Retinal pigment epithelial cell (primary cell): ENCODE data around the gene XYLT1.

Source experiments
- DNase-seq: peaks from one replicate; pipeline ENCODE4 v3.0.0-alpha.2; 2010; ENCODE audit warnings: low read depth
- H3K4me3 ChIP-seq: 2 replicates; pipeline ENCODE4 v1.5.1; 2011; ENCODE audit warnings: mild to moderate bottlenecking, low read length, control low read depth, moderate library complexity
- CTCF ChIP-seq: conservative IDR thresholded peaks from 2 replicates; pipeline ENCODE4 v1.5.1; 2011; ENCODE audit warnings: low read depth, low read length, control low read depth, inconsistent platforms

XYLT1 gene

GRCh38 chr16:17109413-17109812, 361.3 kb downstream of the XYLT1 start:
- DNase-seq = no peak
- no peak overlapping the region for H3K4me3 ChIP-seq
- no peak for TF ChIP-seq CTCF

- no peak for TF ChIP-seq CTCF
- H3K4me3 ChIP-seq = no peak overlapping the region
- DNase-seq = no peak
These were observed 362.2 kb downstream of the XYLT1 start for GRCh38 chr16:17108596-17108995.

- no peak overlapping the region for H3K4me3 ChIP-seq
- no peak for TF ChIP-seq CTCF
- DNase-seq = no peak
These were observed 363.3 kb downstream of the XYLT1 start for GRCh38 chr16:17107450-17107849.

- no peak for DNase-seq
- TF ChIP-seq CTCF = no peak
- no peak overlapping the region for H3K4me3 ChIP-seq
These were observed 364.4 kb downstream of the XYLT1 start for GRCh38 chr16:17106243-17106791.

GRCh38 chr16:17105239-17105797, 365.4 kb downstream of the XYLT1 start:
- DNase-seq = no peak
- TF ChIP-seq CTCF = no peak
- H3K4me3 ChIP-seq = no peak overlapping the region

GRCh38 chr16:17104654-17105053, 366.1 kb downstream of the XYLT1 start:
- no peak overlapping the region for H3K4me3 ChIP-seq
- no peak for TF ChIP-seq CTCF
- DNase-seq = no peak

GRCh38 chr16:17103216-17103615, 367.5 kb downstream of the XYLT1 start:
- no peak for DNase-seq
- TF ChIP-seq CTCF = no peak
- H3K4me3 ChIP-seq = no peak overlapping the region
